AG09309 (cell line): Measurements from ENCODE around the gene ARL17B.
"Not testable (repeated sequence)": the region's sequence is repeated elsewhere in the genome, so short reads cannot be mapped to it uniquely, and the experiment has no call there.

ENCODE experiments used
- DNase-seq: peaks from one replicate; pipeline ENCODE4 v3.0.0-alpha.2; 2010; ENCODE audit warnings: low read depth
- H3K4me3 ChIP-seq: 2 replicates; pipeline ENCODE4 v1.5.1; 2011; ENCODE audit warnings: mild to moderate bottlenecking, low read depth, low read length, moderate library complexity; ENCODE audit not compliant: control insufficient read depth
- CTCF ChIP-seq: IDR thresholded peaks from 2 replicates; pipeline ENCODE4 v1.5.1; 2011; ENCODE audit warnings: mild to moderate bottlenecking, low read depth, low read length, inconsistent platforms; ENCODE audit not compliant: insufficient read depth, control insufficient read depth; ENCODE audit errors: missing control alignments

ARL17B gene

GRCh38 chr17:46341220-46341619 lies 20.3 kb downstream of the ARL17B start:
- not testable (repeated sequence) for H3K4me3 ChIP-seq, DNase-seq

DNA sequence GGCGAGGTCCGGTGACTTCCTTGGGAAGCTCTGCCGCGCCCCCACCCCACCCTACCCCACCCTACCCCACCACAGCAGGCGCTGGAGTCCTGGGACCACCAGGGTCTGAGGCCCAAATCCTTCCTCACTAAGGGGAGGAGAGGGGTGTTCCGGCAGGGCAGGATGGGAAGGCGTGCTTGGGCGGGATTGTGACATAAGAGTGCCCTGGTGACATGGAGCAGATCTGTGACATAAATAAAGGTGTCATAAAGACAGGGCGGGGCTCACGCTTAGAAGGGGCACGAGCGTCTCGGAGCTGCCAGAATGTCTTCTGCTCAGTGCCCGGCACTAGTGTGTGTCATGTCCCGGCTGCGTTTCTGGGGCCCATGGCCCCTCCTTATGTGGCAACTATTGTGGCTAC lies 66.7 kb downstream of the ARL17B start, which contains the start of gene LRRC37A:
TSS of gene LRRC37A (plus strand) at position 301 of the 400 bp plus-strand sequence. CDS start at position 304, 3 bp downstream.
- not testable (repeated sequence) for DNase-seq, H3K4me3 ChIP-seq

DNA sequence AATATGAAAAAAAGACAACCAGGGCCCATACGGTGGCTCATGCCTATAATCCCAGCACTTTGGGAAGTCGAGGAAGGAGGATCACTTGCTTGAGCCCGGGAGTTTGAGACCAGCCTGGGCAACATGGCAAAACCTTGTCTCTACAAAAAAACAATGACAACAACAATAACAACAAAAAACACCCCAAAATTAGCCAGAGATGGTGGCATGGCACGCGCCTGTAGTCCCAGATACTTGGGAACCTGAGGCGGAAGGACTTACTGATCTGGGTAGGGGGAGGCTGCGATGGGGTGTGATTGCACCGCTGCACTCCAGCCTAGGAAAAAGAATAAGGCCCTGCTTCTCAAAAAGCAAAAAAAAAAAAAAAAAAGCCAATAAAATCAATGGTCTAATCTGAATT lies 69.9 kb downstream of the ARL17B start:
- not testable (repeated sequence) for DNase-seq, H3K4me3 ChIP-seq

GRCh38 chr17:46290906-46291546 lies 70.5 kb downstream of the ARL17B start:
- not testable (repeated sequence) for H3K4me3 ChIP-seq

DNA sequence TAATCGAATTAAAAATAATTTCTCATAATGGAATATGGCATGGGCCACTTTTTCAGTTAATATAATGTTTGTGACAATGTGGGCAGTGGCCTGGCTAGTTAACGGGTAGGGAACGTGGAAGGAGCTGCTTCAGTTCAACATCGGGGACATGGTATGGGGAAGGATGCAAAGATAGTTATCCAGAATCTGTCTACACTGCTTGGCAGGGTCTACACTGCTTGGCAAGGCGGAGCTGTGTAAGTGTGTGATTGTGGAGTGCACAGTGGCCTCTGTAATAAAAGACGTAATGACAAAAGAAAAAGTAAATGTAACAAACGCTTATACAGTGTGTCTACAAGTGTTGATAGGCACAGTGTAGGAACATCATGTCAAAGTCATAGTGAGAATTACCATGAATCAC lies 74.0 kb downstream of the ARL17B start:
- not testable (repeated sequence) for H3K4me3 ChIP-seq, DNase-seq

More at GRCh38 chr17:46290906-46291546, 70.5 kb downstream of the ARL17B start:
- DNase-seq = not testable (repeated sequence)

GRCh38 chr17:46286764-46287221 lies 74.8 kb downstream of the ARL17B start:
- peak; percentile 35 for DNase-seq
- not testable (repeated sequence) for H3K4me3 ChIP-seq
- peak; percentile 77 for TF ChIP-seq CTCF

DNA sequence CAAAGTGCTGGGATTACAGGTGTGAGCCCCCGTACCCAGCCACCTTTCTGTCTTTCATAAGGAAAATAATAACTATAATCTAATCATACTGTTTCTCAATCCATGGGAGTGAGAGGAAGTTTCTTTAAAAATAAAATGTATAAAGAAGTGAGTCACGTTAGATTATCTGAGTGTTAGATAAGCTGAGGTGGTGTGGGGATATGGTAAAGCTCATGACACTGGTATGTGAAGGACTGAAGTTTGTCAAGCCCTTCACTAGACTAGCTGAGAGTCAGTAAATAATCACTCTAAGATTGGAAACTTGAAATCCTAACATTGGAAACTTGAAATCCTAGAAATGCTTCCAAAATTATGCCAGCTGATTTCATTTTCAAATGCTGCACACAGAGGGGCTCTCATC lies 76.1 kb downstream of the ARL17B start:
- DNase-seq, H3K4me3 ChIP-seq: not testable (repeated sequence)

DNA sequence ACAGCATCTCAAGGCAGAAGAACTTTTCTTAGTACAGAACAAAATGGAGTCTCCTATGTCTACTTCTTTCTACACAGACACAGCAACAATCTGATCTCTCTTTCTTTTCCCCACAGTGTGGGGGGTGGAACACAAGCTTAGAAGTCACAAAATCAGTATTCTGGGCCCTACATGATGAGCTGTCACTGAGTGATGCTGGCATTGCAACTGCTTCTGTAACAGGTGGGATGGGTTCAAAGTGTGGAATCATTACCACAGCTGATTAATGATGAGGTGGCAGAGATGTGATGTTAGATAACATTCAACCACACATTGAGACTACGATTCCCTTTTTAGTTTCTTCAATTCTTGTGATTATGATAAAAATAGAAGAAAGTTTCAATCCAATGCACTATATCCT lies 77.1 kb downstream of the ARL17B start:
- not testable (repeated sequence) for DNase-seq, H3K4me3 ChIP-seq

DNA sequence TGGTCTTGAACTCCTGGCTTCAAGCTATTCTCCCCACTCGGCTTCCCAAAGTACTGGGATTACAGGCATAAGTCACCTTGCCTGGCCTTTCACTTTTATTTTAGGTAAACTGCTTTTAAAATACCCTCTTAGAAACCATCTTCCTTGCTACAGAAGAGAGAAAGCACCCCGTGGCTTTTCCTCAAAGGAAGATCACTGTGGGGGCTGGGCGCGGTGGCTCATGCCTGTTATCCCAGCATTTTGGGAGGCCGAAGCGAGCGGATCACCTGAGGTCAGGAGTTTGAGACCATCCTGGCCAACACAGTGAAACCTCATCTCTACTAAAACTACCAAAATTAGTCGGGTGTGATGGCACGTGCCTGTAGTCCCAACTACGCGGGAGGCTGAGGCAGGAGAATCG lies 78.9 kb downstream of the ARL17B start:
- not testable (repeated sequence) for DNase-seq

GRCh38 chr17:46281336-46281735 lies 80.2 kb downstream of the ARL17B start:
- H3K4me3 ChIP-seq, DNase-seq: not testable (repeated sequence)

More for the DNA sequence above, 78.9 kb downstream of the ARL17B start:
- not testable (repeated sequence) for H3K4me3 ChIP-seq

- not testable (repeated sequence) for DNase-seq, H3K4me3 ChIP-seq
Observed at GRCh38 chr17:46276728-46277479, 84.7 kb downstream of the ARL17B start.

- DNase-seq = no peak
- H3K4me3 ChIP-seq = no peak overlapping the region
- TF ChIP-seq CTCF = no peak
Observed at GRCh38 chr17:46274238-46274637, 87.3 kb downstream of the ARL17B start.
